Neural cell (in vitro differentiated cells): Measurements from ENCODE around the gene NUDT3. TPM values are rescaled to one million over a fixed set of nuclear protein-coding genes. Genes with fewer than 3 reads are reported as not detected.

Experiments used
- H2AFZ ChIP-seq: fragments of 200-600, 300-800 bp; sonication (generic), shearing (Covaris generic); 2 replicates; pipeline ENCODE4 v1.6.0; 2014; ENCODE audit warnings: low read depth, mild to moderate bottlenecking, antibody characterized with exemption, low read length, moderate library complexity
- H3F3A ChIP-seq: fragments of 200-600 bp; shearing (Covaris generic); 2 replicates; pipeline ENCODE4 v1.6.1; 2016; ENCODE audit warnings: mild to moderate bottlenecking, moderate library complexity, mixed read lengths, antibody characterized with exemption, low read length; ENCODE audit not compliant: insufficient read depth, poor library complexity, severe bottlenecking
- H3K27ac ChIP-seq: fragments of 200-600, 300-800 bp; sonication (generic), shearing (Covaris generic); 2 replicates; pipeline ENCODE4 v1.5.1; 2014; ENCODE audit warnings: mild to moderate bottlenecking, low read length, moderate library complexity
- H3K27me3 ChIP-seq: fragments of 300-800, 200-600 bp; sonication (generic), shearing (Covaris generic); 2 replicates; pipeline ENCODE4 v1.6.0; 2014; ENCODE audit warnings: mild to moderate bottlenecking, low read depth, low read length, moderate library complexity; ENCODE audit not compliant: insufficient read depth
- H3K36me3 ChIP-seq: fragments of 300-800, 200-600 bp; sonication (generic), shearing (Covaris generic); 2 replicates; pipeline ENCODE4 v1.5.1; 2014; ENCODE audit warnings: mild to moderate bottlenecking, antibody characterized with exemption, low read length, moderate library complexity; ENCODE audit not compliant: insufficient read depth
- H3K4me2 ChIP-seq: fragments of 300-800, 200-600 bp; sonication (generic), shearing (Covaris generic); 2 replicates; pipeline ENCODE4 v1.6.0; 2014; ENCODE audit warnings: mild to moderate bottlenecking, low read length
- H3K4me3 ChIP-seq: fragments of 300-800, 200-600 bp; sonication (generic), shearing (Covaris generic); 2 replicates; pipeline ENCODE4 v1.5.1; 2014; ENCODE audit warnings: mild to moderate bottlenecking, low read length, moderate library complexity
- H3K79me2 ChIP-seq: fragments of 200-600 bp; shearing (Covaris generic); replicated peaks from 2 replicates; pipeline ENCODE4 v1.6.0; 2014; ENCODE audit warnings: mild to moderate bottlenecking, low read length, moderate library complexity; ENCODE audit not compliant: insufficient read depth
- H3K9ac ChIP-seq: fragments of 300-800, 200-600 bp; sonication (generic), shearing (Covaris generic); 2 replicates; pipeline ENCODE4 v1.6.1; 2016; ENCODE audit warnings: mild to moderate bottlenecking, low read length, mixed read lengths
- H3K9me2 ChIP-seq: fragments of 200-600 bp; shearing (Covaris generic); 2 replicates; pipeline ENCODE4 v1.6.1; 2016; ENCODE audit warnings: mild to moderate bottlenecking, low read length, mixed read lengths; ENCODE audit not compliant: insufficient read depth
- H3K9me3 ChIP-seq: fragments of 200-600, 300-800 bp; sonication (generic), shearing (Covaris generic); 2 replicates; pipeline ENCODE4 v1.6.1; 2016; ENCODE audit warnings: mild to moderate bottlenecking, mixed run types, low read length, moderate library complexity, mixed read lengths
- H4K20me1 ChIP-seq: fragments of 200-600 bp; shearing (Covaris generic); 2 replicates; pipeline ENCODE4 v1.6.1; 2016; ENCODE audit warnings: mild to moderate bottlenecking, mixed run types; ENCODE audit not compliant: insufficient read depth
- EP300 ChIP-seq: fragments of 450-650 bp; conservative IDR thresholded peaks from 2 replicates; pipeline ENCODE4 v1.6.1; 2014; ENCODE audit warnings: antibody characterized with exemption, mild to moderate bottlenecking, moderate library complexity; ENCODE audit not compliant: poor library complexity, severe bottlenecking
- EZH2 ChIP-seq: fragments of 200-600, 300-800 bp; shearing (Covaris generic), sonication (generic); IDR thresholded peaks from 2 replicates; pipeline ENCODE4 v1.6.1; 2014; ENCODE audit warnings: antibody characterized with exemption, low read length, borderline replicate concordance, mild to moderate bottlenecking; ENCODE audit not compliant: insufficient read depth, poor library complexity, severe bottlenecking
- MXI1 ChIP-seq: fragments of 450-650 bp; conservative IDR thresholded peaks from 2 replicates; pipeline ENCODE4 v1.6.1; 2014; ENCODE audit warnings: antibody characterized with exemption, mild to moderate bottlenecking; ENCODE audit not compliant: poor library complexity, severe bottlenecking
- POLR2AphosphoS5 ChIP-seq: IDR thresholded peaks from 2 replicates; pipeline ENCODE4 v1.6.1; 2012
- RAD21 ChIP-seq: fragments of 450-650 bp; conservative IDR thresholded peaks from 2 replicates; pipeline ENCODE4 v1.6.1; 2014; ENCODE audit warnings: antibody characterized with exemption, mild to moderate bottlenecking, moderate library complexity
- SMC3 ChIP-seq: fragments of 450-650 bp; conservative IDR thresholded peaks from 2 replicates; pipeline ENCODE4 v1.6.1; 2014; ENCODE audit warnings: antibody characterized with exemption, mild to moderate bottlenecking, moderate library complexity; ENCODE audit not compliant: poor library complexity
- TAF1 ChIP-seq: IDR thresholded peaks from 2 replicates; pipeline ENCODE4 v1.6.1; 2012; ENCODE audit warnings: low read depth
- polyA plus RNA-seq: library from polyadenylated mRNA; depleted of rRNA; stranded (reverse); fragments of >200 nt; gene quantifications from 2 replicates; pipeline ENCODE4 v1.2.3, GENCODE V29; 2014
- TF ChIP-seq, protein P1 (sequence below): fragments of 450-650 bp; IDR thresholded peaks from 2 replicates; pipeline ENCODE4 v1.5.1; 2014; ENCODE audit warnings: antibody characterized with exemption, mild to moderate bottlenecking, moderate library complexity; ENCODE audit not compliant: poor library complexity, severe bottlenecking
- TF ChIP-seq, protein P2 (sequence below): IDR thresholded peaks from 2 replicates; pipeline ENCODE4 v1.6.1; 2012; ENCODE audit warnings: borderline replicate concordance

NUDT3 gene
- polyA plus RNA-seq, 1 donor from 2014 or later, result 80.2 TPM

DNA sequence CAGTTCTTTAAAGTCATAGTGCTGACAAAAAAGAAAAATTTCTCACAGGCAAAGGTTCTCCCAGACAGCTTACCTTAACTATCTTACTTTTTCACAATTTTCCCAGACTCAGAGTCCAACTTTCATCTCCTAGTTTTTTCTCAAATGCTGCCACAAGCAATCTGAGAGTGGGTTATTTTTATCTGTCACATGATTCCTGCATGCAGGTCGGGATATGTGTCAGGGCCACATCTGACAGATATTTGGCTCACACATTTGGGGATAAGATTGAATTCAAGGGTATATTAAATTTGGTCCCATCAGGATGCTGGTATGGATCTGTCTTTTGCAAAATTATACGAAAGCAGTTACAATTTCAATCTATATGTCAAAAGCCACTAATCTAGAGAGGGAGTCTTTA, 93.5 kb downstream of the NUDT3 start:
- TF ChIP-seq EZH2 (no peak), MXI1 (no peak), RAD21 (no peak), TAF1 (no peak), POLR2AphosphoS5 (no peak), SMC3 (no peak)
- TF ChIP-seq, protein P1, sequence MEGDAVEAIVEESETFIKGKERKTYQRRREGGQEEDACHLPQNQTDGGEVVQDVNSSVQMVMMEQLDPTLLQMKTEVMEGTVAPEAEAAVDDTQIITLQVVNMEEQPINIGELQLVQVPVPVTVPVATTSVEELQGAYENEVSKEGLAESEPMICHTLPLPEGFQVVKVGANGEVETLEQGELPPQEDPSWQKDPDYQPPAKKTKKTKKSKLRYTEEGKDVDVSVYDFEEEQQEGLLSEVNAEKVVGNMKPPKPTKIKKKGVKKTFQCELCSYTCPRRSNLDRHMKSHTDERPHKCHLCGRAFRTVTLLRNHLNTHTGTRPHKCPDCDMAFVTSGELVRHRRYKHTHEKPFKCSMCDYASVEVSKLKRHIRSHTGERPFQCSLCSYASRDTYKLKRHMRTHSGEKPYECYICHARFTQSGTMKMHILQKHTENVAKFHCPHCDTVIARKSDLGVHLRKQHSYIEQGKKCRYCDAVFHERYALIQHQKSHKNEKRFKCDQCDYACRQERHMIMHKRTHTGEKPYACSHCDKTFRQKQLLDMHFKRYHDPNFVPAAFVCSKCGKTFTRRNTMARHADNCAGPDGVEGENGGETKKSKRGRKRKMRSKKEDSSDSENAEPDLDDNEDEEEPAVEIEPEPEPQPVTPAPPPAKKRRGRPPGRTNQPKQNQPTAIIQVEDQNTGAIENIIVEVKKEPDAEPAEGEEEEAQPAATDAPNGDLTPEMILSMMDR, result no peak
- no peak overlapping the region for H3K27ac ChIP-seq

DNA sequence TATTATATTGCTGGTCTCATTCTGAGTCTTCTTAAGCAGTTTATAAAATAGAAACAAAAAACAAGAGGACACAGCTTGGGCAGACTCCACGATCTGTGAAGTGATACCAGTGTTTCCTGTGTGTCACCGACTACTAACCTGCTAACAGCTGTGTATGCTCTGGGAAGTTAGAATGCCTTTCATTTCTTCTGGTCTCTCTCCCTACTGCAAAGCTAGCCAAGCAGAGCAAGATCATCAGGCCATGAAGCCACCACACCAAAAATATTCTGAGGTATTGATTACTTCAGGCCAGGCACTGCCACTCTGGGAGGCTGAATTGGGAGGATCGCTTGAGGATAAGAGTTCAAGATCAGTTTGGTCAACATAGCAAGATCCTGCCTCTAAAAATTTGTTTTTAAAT, 96.7 kb downstream of the NUDT3 start:
- no peaks in the 10 kb centered on the region for H3K9me3 ChIP-seq
- H3K4me2 ChIP-seq, result no peak overlapping the region
- no peak overlapping the region for H3K27ac ChIP-seq
- no peaks in the 10 kb centered on the region for H3K36me3 ChIP-seq
- no peak overlapping the region for H3K4me3 ChIP-seq
- TF ChIP-seq RAD21 (no peak), MXI1 (no peak), SMC3 (no peak), TAF1 (no peak), POLR2AphosphoS5 (no peak), EP300 (no peak), EZH2 (no peak)
- TF ChIP-seq, protein P2, sequence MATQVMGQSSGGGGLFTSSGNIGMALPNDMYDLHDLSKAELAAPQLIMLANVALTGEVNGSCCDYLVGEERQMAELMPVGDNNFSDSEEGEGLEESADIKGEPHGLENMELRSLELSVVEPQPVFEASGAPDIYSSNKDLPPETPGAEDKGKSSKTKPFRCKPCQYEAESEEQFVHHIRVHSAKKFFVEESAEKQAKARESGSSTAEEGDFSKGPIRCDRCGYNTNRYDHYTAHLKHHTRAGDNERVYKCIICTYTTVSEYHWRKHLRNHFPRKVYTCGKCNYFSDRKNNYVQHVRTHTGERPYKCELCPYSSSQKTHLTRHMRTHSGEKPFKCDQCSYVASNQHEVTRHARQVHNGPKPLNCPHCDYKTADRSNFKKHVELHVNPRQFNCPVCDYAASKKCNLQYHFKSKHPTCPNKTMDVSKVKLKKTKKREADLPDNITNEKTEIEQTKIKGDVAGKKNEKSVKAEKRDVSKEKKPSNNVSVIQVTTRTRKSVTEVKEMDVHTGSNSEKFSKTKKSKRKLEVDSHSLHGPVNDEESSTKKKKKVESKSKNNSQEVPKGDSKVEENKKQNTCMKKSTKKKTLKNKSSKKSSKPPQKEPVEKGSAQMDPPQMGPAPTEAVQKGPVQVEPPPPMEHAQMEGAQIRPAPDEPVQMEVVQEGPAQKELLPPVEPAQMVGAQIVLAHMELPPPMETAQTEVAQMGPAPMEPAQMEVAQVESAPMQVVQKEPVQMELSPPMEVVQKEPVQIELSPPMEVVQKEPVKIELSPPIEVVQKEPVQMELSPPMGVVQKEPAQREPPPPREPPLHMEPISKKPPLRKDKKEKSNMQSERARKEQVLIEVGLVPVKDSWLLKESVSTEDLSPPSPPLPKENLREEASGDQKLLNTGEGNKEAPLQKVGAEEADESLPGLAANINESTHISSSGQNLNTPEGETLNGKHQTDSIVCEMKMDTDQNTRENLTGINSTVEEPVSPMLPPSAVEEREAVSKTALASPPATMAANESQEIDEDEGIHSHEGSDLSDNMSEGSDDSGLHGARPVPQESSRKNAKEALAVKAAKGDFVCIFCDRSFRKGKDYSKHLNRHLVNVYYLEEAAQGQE, result no peak
- TF ChIP-seq, protein P1, result no peak
- no peaks in the 10 kb centered on the region for H3F3A ChIP-seq
- no peak overlapping the region for H2AFZ ChIP-seq
- H3K79me2 ChIP-seq, result no peaks in the 10 kb centered on the region
- no peaks in the 10 kb centered on the region for H3K9me2 ChIP-seq
- no peak overlapping the region for H3K9ac ChIP-seq
- H4K20me1 ChIP-seq, result no peaks in the 10 kb centered on the region
- H3K27me3 ChIP-seq, result no peaks in the 10 kb centered on the region

More for the DNA sequence above, 93.5 kb downstream of the NUDT3 start:
- H3K27me3 ChIP-seq, result no peaks in the 10 kb centered on the region
- no peaks in the 10 kb centered on the region for H3K9me3 ChIP-seq
- H3K4me3 ChIP-seq, result no peak overlapping the region
- no peak overlapping the region for H3K9ac ChIP-seq
- H3F3A ChIP-seq, result no peaks in the 10 kb centered on the region
- H3K9me2 ChIP-seq, result no peaks in the 10 kb centered on the region
- no peaks in the 10 kb centered on the region for H3K36me3 ChIP-seq
- H3K79me2 ChIP-seq, result no peaks in the 10 kb centered on the region
- H3K4me2 ChIP-seq, result no peak overlapping the region
- H4K20me1 ChIP-seq, result no peaks in the 10 kb centered on the region
- no peak overlapping the region for H2AFZ ChIP-seq
